Stimulated activated CD8-positive, alpha-beta memory T cell treated with anti-CD3 and anti-CD28 coated beads, Interleukin-4, amount 100 ng/mL, for 24 hours (primary cell): Measurements from ENCODE around the gene FGFR4.

Source experiments
- DNase-seq: peaks from one replicate; pipeline ENCODE4 v3.0.0-alpha.2; 2020; ENCODE audit warnings: low read depth

The FGFR4 gene

DNA sequence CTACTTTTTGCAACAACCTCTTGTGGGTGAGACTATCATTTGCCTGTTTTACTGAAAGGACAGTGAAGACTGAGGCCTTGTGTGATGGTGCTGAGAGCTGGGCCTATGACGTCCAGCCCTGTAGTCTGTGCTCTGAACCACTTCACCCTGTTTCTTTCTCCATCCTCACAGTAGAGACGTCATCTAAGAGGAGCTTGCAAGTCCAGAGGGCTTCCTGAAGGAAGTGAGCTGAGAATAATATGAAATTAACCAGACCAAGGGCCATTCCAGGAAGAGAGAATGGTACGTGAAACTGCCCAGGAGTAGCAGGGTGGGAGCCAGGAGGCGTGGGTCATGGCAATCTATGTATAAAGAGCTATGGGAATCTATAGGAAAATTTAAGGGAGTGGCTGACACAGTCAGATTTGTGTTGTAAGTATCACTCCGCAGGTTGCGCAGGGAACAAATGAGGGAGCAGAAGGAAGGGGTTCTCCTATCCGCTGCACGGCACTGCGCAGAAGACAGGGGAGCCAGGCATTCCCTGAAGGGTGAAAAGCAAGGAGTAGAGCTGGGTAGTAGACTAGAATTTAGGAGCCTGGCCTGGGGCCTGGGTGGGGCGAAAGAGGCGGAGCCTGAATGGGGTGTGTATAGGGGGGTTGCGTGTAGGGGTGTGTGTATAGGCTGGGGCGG is 596 bp upstream of the FGFR4 start:
- no peak for DNase-seq

DNA sequence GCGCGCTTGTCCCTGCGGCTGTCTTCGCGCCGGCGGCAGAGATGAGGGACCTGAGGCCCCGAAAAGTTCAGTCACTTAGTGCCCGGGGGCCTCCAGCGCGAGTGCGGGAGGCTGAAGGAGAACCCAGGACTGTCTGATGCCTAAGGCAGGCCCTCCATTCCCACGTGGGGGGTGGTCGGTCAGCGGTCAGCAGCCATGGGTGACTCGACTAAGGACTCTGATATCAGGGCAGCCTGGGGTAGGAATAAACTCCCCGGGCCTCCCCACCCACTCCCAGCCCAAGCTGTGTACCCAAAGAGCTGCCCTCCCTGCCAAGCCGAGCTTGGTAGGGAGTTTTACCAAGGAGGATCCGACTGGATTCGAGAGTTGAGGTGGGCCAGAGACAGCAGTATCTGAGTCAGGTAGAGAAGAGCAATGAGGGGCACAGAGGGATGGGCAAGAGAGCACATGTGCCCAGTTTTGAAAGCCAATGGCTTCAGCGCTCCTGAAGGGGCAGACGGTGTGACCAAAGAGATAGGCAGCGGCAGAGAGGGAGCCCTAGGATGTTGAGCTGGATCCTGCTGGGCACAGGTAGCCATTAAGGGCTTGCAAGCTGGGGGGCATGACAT is 787 bp downstream of the FGFR4 start:
- DNase-seq, result no peak

DNA sequence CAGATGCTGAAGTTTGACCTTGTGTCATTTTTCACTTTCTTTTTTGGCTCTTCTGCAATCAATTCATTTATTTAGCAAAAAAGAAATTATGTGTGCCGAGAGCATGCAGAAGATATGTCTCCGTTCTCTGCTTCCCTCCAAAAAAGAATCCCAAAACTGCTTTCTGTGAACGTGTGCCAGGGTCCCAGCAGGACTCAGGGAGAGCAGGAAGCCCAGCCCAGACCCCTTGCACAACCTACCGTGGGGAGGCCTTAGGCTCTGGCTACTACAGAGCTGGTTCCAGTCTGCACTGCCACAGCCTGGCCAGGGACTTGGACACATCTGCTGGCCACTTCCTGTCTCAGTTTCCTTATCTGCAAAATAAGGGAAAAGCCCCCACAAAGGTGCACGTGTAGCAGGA is 2.4 kb downstream of the FGFR4 start:
- DNase-seq, result no peak

DNA sequence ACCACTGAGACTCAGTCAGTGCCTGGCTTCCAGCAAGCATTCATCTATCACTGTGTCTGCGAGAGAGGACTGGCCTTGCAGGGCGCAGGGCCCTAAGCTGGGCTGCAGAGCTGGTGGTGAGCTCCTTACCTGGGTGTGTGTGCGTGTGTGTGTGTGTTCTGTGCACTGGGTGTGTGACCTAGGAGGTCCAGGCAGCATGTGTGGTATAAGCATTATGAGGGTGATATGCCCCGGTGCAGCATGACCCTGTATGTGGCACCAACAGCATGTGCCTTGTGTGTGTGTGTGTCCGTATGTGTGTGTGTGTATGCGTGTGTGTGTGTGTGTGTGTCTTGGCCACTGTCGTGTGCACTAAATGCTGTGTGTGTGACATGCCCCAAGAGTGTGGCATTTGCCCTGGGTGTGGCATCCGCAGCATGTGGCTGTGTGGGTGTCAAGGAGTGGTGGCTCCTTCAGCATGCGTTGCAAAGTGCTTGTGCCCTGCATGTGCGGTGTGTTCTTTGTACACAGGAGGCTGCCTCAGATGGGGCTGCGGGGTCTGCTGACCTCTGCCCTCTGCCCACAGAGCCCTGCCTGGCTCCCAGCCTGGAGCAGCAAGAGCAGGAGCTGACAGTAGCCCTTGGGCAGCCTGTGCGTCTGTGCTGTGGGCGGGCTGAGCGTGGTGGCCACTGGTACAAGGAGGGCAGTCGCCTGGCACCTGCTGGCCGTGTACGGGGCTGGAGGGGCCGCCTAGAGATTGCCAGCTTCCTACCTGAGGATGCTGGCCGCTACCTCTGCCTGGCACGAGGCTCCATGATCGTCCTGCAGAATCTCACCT is 3.3 kb downstream of the FGFR4 start:
- DNase-seq, result no peak

DNA sequence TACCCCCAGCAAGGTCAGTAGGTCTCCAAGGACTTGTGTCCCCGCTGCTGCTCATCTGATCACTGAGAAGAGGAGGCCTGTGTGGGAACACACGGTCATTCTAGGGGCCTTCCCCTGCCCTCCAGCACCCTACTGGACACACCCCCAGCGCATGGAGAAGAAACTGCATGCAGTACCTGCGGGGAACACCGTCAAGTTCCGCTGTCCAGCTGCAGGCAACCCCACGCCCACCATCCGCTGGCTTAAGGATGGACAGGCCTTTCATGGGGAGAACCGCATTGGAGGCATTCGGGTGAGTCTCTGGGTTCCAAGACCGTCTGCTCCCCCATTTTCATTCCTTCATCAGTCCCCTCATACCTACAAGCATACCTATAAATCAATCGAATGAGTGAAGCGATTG is 4.1 kb downstream of the FGFR4 start:
- DNase-seq, result no peak

DNA sequence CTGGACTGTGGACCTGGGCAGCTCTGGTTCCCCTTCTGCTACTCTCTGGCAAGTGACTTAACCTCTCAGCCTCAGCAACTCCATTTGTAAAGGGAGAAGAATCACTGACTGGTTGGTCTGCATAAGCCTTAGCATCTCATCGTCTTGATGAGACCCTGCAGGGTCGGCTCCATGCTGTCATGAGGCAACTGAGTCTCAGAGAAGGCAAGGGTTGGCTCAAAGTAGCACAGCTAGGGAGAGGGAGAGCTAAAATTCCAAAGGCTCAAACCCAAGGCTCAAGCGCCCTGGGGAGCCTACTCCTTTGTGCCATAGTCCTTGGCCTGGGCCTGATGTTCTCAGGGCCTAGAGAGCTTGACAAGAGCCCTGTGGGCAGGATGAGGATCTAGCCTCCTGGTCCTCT is 4.5 kb downstream of the FGFR4 start:
- no peak for DNase-seq

DNA sequence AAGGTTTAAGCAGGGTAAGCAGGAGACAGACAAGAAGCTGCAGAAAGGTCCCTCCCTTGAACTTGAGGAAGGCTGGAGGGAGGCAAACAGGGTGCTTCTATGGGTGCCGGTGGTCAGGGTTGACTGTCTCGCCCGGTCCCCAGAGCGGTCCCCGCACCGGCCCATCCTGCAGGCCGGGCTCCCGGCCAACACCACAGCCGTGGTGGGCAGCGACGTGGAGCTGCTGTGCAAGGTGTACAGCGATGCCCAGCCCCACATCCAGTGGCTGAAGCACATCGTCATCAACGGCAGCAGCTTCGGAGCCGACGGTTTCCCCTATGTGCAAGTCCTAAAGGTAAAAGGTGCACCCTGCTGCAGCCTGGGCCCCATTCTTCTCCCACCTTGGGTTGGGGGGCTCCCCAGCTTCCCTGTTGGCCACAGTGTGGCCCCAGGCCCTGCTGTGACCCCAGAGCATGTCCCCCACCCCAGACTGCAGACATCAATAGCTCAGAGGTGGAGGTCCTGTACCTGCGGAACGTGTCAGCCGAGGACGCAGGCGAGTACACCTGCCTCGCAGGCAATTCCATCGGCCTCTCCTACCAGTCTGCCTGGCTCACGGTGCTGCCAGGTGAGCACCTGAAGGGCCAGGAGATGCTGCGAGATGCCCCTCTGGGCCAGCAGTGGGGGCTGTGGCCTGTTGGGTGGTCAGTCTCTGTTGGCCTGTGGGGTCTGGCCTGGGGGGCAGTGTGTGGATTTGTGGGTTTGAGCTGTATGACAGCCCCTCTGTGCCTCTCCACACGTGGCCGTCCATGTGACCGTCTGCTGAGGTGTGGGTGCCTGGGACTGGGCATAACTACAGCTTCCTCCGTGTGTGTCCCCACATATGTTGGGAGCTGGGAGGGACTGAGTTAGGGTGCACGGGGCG is 5.7 kb downstream of the FGFR4 start:
- DNase-seq, result no peak

DNA sequence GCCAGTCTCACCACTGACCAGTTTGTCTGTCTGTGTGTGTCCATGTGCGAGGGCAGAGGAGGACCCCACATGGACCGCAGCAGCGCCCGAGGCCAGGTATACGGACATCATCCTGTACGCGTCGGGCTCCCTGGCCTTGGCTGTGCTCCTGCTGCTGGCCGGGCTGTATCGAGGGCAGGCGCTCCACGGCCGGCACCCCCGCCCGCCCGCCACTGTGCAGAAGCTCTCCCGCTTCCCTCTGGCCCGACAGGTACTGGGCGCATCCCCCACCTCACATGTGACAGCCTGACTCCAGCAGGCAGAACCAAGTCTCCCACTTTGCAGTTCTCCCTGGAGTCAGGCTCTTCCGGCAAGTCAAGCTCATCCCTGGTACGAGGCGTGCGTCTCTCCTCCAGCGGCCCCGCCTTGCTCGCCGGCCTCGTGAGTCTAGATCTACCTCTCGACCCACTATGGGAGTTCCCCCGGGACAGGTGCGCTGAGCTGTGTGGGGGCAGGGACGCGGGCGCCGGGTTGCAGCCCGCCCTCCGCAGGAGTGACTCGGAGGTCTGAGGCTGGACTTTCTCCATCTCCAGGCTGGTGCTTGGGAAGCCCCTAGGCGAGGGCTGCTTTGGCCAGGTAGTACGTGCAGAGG is 6.5 kb downstream of the FGFR4 start:
- no peak for DNase-seq

DNA sequence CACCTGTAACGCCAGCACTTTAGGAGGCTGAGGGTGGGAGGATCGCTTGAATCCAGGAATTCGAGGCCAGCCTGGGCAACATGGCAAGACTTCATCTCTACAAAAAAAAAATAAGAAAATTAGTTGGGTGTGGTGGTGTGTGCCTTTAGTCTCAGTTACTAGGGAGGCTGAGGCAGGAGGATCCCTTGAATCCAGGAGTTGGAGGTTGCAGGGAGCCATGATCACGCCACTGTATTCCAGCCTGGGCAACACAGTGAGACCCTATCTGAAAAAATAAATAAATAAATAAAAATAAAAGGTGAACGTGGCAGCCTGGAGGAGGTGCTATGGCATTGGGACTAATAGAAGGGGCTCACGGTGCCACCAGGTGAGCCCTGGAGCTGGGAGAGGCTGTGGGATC is 7.1 kb downstream of the FGFR4 start:
- no peak for DNase-seq

DNA sequence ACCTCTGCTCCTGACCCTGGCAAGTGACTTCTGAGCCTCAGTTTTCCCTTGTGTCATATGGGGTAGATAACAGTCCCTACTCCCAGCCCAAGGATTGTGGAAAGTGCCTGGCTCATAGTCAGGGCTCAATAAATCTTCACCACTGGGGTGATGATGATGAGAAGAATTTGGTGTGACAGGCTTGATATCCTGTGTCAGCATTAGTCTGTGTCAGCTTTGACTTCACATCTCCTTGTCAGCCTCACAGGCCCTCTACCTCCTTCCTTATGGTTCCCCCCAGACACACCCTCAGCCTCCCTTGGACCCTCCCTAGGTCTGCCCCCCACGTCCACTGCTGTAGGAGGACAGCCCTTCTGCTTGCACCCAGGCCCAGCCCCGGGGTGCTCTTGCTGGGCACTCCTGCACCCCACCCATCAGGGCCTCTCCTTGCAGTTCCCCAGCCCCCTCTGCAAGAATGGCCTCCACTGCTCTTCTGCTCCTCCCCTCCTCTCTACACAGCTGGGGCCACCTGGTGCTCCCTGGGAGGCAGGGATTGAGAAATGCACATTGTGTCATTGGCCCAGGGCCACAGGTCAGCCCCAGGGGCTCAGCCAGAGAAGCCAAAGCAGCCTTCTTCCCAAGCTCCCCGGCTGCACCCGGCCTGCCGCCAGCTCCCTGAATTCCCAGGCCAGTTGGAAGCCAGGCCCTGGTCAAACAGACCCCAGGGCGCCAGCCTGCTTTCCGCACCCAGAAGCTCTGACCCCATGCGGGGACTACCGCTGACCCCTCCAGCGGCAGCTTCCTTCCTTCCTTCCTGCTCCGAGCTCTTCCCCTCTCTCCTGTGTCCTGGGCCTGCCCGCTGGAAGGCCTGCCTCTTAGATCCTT is 7.7 kb downstream of the FGFR4 start:
- DNase-seq, result no peak

DNA sequence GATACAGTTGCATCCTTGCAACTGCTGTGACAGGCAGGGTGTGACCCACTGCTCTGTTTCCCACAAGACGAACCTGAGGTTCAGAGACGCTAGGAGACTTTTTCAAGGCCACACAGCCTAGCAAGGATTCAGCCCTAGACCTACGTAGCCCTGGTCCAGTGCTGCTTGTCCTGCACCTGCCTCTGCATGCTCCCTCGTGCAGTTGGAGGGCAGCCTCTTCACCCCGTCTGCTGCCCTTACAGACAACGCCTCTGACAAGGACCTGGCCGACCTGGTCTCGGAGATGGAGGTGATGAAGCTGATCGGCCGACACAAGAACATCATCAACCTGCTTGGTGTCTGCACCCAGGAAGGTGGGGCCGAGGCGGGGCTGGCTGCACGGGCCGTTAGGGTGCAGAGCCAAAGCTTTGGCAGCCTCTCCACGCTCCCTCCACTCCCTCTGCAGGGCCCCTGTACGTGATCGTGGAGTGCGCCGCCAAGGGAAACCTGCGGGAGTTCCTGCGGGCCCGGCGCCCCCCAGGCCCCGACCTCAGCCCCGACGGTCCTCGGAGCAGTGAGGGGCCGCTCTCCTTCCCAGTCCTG is 8.5 kb downstream of the FGFR4 start:
- no peak for DNase-seq

DNA sequence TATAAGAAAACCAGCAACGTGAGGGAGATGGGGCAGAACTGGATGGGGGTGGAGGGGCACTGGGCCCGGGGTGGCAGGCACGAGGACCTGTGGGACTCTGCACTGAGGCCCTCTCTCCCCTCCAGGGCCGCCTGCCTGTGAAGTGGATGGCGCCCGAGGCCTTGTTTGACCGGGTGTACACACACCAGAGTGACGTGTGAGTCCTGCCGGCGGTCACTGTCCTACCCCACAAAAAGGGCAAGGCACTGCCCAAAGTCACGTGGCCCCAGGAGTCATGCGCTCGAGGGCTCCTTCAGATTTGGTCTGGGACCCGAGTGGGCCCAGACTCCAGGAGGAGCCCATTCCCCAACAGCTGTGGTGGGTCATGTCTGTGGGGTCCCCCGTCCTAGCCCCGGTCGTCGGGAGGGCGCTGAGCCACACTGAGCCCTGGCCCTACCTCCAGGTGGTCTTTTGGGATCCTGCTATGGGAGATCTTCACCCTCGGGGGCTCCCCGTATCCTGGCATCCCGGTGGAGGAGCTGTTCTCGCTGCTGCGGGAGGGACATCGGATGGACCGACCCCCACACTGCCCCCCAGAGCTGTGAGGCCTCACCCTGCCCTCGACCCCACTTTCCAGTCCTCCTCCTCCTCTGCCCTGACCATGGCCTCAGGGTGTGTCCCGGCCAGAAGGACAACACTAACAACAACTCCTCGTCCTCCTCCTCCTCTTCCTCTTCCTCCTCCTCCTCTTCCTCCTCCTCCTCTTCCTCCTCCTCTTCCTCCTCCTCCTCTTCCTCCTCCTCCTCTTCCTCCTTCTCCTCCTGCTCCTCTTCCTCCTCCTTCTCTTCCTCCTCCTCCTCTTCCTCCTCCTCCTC is 9.7 kb downstream of the FGFR4 start:
- no peak for DNase-seq

DNA sequence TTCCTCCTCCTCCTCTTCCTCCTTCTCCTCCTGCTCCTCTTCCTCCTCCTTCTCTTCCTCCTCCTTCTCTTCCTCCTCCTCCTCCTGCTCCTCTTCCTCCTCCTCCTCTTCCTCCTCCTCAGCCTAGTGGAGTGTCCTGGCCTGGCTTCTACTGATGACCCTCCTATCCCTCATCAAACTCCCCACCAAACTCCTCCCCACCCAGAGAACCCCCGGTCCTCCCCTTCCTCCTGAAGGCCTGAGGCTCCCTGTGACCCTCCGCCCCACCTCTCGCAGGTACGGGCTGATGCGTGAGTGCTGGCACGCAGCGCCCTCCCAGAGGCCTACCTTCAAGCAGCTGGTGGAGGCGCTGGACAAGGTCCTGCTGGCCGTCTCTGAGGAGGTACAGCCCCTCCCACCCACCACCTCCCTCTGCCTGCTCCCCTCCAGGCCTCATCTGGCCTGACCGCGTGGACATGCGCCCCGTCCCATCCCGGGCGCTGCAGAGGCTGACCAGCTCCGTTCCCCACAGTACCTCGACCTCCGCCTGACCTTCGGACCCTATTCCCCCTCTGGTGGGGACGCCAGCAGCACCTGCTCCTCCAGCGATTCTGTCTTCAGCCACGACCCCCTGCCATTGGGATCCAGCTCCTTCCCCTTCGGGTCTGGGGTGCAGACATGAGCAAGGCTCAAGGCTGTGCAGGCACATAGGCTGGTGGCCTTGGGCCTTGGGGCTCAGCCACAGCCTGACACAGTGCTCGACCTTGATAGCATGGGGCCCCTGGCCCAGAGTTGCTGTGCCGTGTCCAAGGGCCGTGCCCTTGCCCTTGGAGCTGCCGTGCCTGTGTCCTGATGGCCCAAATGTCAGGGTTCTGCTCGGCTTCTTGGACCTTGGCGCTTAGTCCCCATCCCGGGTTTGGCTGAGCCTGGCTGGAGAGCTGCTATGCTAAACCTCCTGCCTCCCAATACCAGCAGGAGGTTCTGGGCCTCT is 10.6 kb downstream of the FGFR4 start:
- no peak for DNase-seq

DNA sequence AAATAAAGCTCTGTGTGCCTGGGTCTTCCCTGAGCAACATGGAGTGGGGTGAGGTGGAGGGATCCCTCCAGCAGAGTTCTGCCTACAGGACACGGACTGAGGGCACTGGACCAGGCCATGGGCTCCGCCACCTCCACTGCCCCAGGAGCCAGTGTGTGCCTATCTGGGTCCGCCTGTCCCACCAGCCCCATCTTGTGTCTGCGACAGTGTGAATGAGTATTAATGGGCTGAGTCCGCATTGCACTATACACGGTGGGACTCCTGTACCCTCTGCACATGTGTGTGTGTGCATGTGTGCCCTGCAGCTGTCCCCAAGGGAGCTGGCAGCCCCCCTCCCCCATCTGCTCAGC is 11.4 kb downstream of the FGFR4 start:
- DNase-seq, result no peak

DNA sequence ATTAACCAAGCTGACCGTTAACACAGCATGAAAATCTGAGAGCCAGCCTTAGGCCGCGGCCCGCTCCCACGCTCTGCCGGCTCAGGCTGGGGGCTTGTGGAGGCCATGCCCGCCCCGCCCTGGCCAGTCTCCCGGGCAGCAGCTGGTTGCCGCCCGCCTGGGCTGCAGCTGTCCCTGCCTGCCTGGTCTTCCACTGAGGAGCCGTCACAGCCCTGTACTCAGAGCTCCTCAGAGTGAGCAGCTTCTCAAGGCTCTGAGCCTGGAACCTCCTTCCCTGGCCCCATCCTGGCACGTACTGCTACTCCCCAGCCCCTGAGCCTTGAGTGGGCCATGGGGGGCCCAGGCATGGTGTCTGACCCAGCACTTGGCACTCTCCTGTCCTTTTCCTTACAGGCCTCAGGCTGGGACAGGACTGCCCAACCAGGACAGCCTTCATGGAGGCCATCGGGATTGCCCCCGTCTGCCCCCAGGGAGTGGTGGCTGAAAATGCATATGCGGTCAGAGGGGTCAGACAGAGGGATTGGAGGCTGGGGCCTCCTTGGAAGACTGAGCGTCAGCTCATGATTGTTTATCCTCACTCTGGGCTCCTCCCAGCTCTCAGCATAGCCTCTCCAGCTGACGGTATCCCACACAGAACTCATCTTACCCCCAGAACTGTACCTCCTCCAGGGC is 11.9 kb downstream of the FGFR4 start:
- DNase-seq, result no peak

DNA sequence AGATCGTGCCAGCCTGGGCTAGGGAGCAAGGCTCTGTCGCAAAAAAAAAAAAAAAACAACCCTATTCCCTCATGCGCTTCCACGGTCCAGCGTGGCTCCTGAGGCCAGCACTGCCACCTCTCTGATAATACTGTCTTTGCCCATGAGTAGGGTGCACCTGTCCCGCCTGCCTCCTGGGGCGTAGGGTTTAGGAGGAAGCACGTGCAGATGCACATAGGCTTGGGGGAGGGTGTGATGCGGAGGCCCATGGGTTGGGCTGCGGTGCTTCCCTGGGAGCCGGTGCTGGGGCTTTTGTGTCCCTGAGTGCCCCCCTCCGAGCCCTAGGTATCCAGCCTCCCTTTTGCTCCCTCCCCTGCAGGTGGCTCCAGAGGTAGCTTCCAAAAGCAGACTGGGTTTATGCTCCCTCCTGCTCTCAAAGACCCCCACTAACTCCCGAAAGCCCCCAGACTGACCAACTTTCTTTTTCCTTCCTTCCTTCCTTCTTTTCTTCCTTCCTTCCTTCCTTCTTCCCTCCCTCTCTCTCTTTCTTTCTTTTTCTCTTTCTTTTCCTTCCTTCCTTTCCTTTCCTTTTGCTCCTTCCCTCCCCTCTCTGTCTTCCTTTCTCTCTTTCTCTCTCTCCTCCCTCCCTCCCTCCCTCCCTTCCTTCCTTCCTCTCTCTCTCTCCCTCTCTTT is 12.8 kb downstream of the FGFR4 start:
- DNase-seq, result no peak

DNA sequence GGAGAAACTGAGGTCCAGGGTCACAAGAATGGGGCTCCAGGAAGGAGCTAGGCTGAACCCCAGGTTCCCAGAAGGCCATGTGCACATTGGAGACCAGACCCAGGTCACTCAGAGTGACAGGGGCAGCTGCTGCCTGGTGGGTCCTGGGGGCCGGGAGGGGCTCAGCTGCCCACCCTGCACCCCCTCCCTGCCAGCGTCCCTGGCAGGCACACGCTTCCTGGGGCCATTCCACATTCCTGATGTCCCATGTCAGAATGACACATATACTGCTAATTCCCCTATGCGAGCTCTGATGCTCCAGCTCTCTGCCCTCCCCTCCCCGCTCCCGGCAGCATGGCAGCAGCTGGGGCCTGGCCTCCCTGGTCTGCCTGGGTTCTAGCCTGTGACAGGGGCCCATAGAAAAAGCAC is 14.0 kb downstream of the FGFR4 start:
- DNase-seq, result no peak
